Panc1 (cell line): ENCODE measurements around the gene CCDC88A. TPM values are rescaled to one million over a fixed set of nuclear protein-coding genes. Genes with fewer than 3 reads are reported as not detected.

Experiments used
- ATAC-seq: fragments of 200-7000 bp; cut with Tn5 transposase; 2 replicates; pipeline ENCODE4 v1.9.1; 2020; ENCODE audit warnings: mild to moderate bottlenecking, moderate library complexity
- BruUV-seq: library from RNA; stranded (reverse); fragments of 400-500 nt; replicated peaks from 2 replicates; lab custom pipeline; 2021; lab: Mats Ljungman, UMichigan
- CTCF ChIA-PET: fragments of 300-600 bp; sonication (Branson Sonifier 250); formaldehyde crosslinking; loops from one replicate; lab custom pipeline; 2022; ENCODE audit warnings: antibody characterized with exemption; lab: Charles Lee
- POLR2A ChIA-PET: fragments of 300-600 bp; sonication (Branson Sonifier 250); formaldehyde crosslinking; loops from one replicate; lab custom pipeline; 2022; ENCODE audit warnings: antibody characterized with exemption; lab: Charles Lee
- DNase-seq: peaks from one replicate; pipeline ENCODE4 v3.0.0-alpha.2; 2010; ENCODE audit warnings: low read depth, low spot score
- H3K27ac ChIP-seq: 2 replicates; pipeline ENCODE4 v1.5.1; 2011; ENCODE audit warnings: mild to moderate bottlenecking, low read length, inconsistent platforms
- H3K27me3 ChIP-seq: fragments of 200-500 bp; sonication (Bioruptor generic); 2 replicates; pipeline ENCODE4 v1.6.0; 2014; ENCODE audit warnings: low read length, inconsistent platforms; ENCODE audit not compliant: control insufficient read depth, insufficient read depth
- H3K36me3 ChIP-seq: fragments of 200-500 bp; sonication (Bioruptor generic); 2 replicates; pipeline ENCODE4 v1.5.1; 2014; ENCODE audit warnings: inconsistent platforms, mild to moderate bottlenecking, low read length, moderate library complexity; ENCODE audit not compliant: control insufficient read depth, insufficient read depth
- H3K4me1 ChIP-seq: 2 replicates; pipeline ENCODE4 v1.5.1; 2011; ENCODE audit warnings: inconsistent platforms, mild to moderate bottlenecking, low read length, moderate library complexity; ENCODE audit not compliant: control insufficient read depth, insufficient read depth
- H3K4me3 ChIP-seq, 2 experiments: 2 replicates each; pipeline ENCODE4 v1.5.1; 2011 to 2012; ENCODE audit warnings: low read depth in 2 of 2, low read length in 2 of 2, mild to moderate bottlenecking in 2 of 2, inconsistent platforms in 1 of 2, moderate library complexity in 1 of 2
- H3K9me3 ChIP-seq: fragments of 200-500 bp; sonication (Bioruptor generic); 2 replicates; pipeline ENCODE4 v1.5.1; 2014; ENCODE audit warnings: low read depth, mild to moderate bottlenecking, inconsistent platforms, low read length, moderate library complexity; ENCODE audit not compliant: control insufficient read depth, insufficient read depth
- CTCF ChIP-seq: fragments of 450-650 bp; IDR thresholded peaks from 2 replicates; pipeline ENCODE4 v1.5.1; 2017; ENCODE audit warnings: mild to moderate bottlenecking
- POLR2AphosphoS5 ChIP-seq: IDR thresholded peaks from 2 replicates; pipeline ENCODE4 v1.6.1; 2012; ENCODE audit warnings: mild to moderate bottlenecking, low read depth, low read length, moderate library complexity
- REST ChIP-seq, 2 experiments: IDR thresholded peaks; 2 replicates each; pipeline ENCODE4 v1.6.1; 2011 to 2012; ENCODE audit warnings: low read depth in 2 of 2, control low read depth in 1 of 2, low read length in 1 of 2, mild to moderate bottlenecking in 1 of 2, moderate library complexity in 1 of 2; ENCODE audit not compliant: insufficient read depth in 1 of 2
- SIN3A ChIP-seq: IDR thresholded peaks from 2 replicates; pipeline ENCODE4 v1.6.1; 2012; ENCODE audit warnings: low read depth, mild to moderate bottlenecking, low read length, moderate library complexity, borderline replicate concordance; ENCODE audit not compliant: insufficient read depth
- TCF7L2 ChIP-seq: IDR thresholded peaks from 2 replicates; pipeline ENCODE4 v1.6.1; 2011; ENCODE audit warnings: mild to moderate bottlenecking, low read depth, low read length, inconsistent platforms
- in situ Hi-C: cut with HindIII; loops from 2 replicates; pipeline ENCODE4 v1.10.0; 2016; ENCODE audit warnings: low sequenced_read_pairs, low pct_unique_long_range_greater_than_20kb
- intact Hi-C: fragments of 100-400 bp; cut with micrococcal nuclease; formaldehyde crosslinking; loops from one replicate; pipeline ENCODE4 v1.10.0; 2022; ENCODE audit not compliant: unreplicated experiment
- total RNA-seq: library from RNA; stranded (reverse); gene quantifications from one replicate; pipeline ENCODE4 v1.2.1, GENCODE V29; 2021; ENCODE audit not compliant: unreplicated experiment

CCDC88A gene
- total RNA-seq, 1 experiment from 2014 or later = 99.8 TPM

- TF ChIP-seq REST (IDR thresholded peaks at IDR 0.05; ENCODE audit: insufficient read depth in 1 of 2, low read depth in 2 of 2, low read length in 1 of 2) (no peak), TCF7L2 (no peak), CTCF (peak; percentile 75; the same call in 1 of the 2 replicates), POLR2AphosphoS5 (no peak), SIN3A (no peak)
- in situ Hi-C loops = no loop called here
- Histone ChIP-seq H3K27ac (no peak overlapping the region), H3K4me3 (no peak overlapping the region), H3K36me3 (no peaks in the 10 kb centered on the region), H3K4me1 (no peaks in the 10 kb centered on the region), H3K9me3 (no peaks in the 10 kb centered on the region), H3K27me3 (no peaks in the 10 kb centered on the region)
- POLR2A ChIA-PET = no interaction called here
- CTCF ChIA-PET = no interaction called here
- BruUV-seq = no TSS peak
- DNase-seq (no peak), ATAC-seq (peak; percentile 82; the same call in 1 of the 2 replicates)
- intact Hi-C loops = no loop called here
These were observed 12.4 kb upstream of the CCDC88A start for GRCh38 chr2:55431982-55432627.

- in situ Hi-C loops (no loop called here), intact Hi-C loops (no loop called here)
- ChIA-PET POLR2A (no interaction called here), CTCF (no interaction called here)
- ATAC-seq (no peak), DNase-seq (no peak)
- no peak overlapping the region for H3K27ac ChIP-seq
- TF ChIP-seq CTCF (no peak), POLR2AphosphoS5 (no peak), REST (IDR thresholded peaks at IDR 0.05; ENCODE audit: insufficient read depth in 1 of 2, low read depth in 2 of 2, low read length in 1 of 2) (no peak), TCF7L2 (no peak), SIN3A (no peak)
- H3K36me3 ChIP-seq = no peaks in the 10 kb centered on the region
- H3K4me3 ChIP-seq = no peak overlapping the region
- H3K27me3 ChIP-seq = no peaks in the 10 kb centered on the region
- H3K4me1 ChIP-seq = 0 out of 2 replicates have a peak, but pooled peaks cover 2% of the 10 kb centered on the region
- no peaks in the 10 kb centered on the region for H3K9me3 ChIP-seq
- no TSS peak for BruUV-seq
These were observed 10.7 kb upstream of the CCDC88A start for GRCh38 chr2:55430211-55430975.
